Naive thymus-derived CD4-positive, alpha-beta T cell (primary cell): ENCODE data around the gene ESRRG. TPM values are rescaled to one million over a fixed set of nuclear protein-coding genes. Genes with fewer than 3 reads are reported as not detected.

ENCODE experiments used
- ATAC-seq: fragments of 150-1000 bp; cut with Tn5 transposase; 2 replicates; pipeline ENCODE4 v1.10.0; 2021; ENCODE audit warnings: mild to moderate bottlenecking, moderate library complexity
- CTCF ChIA-PET: fragments of 350-600 bp; sonication (Branson Sonifier 250); formaldehyde crosslinking; loops from one replicate; lab custom pipeline; 2021; ENCODE audit warnings: antibody characterized with exemption; lab: Charles Lee
- POLR2A ChIA-PET: fragments of 350-600 bp; sonication (Branson Sonifier 250); formaldehyde crosslinking; loops from one replicate; lab custom pipeline; 2021; ENCODE audit warnings: antibody characterized with exemption, inconsistent platforms; lab: Charles Lee
- DNase-seq, 9 donors: peaks; one replicate each; pipeline versions ENCODE4 v3.0.0 to v3.0.0-alpha.2; 2020 to 2022; ENCODE audit warnings: mixed read lengths in 1 of 9
- H3K27ac ChIP-seq: one replicate; pipeline ENCODE4 v1.7.0; 2013; ENCODE audit warnings: mild to moderate bottlenecking, low read depth, low read length, moderate library complexity
- H3K27me3 ChIP-seq, 2 donors: one replicate each; pipeline ENCODE4 v1.7.0; 2013; ENCODE audit warnings: low read length in 2 of 2, mild to moderate bottlenecking in 2 of 2, moderate library complexity in 2 of 2; ENCODE audit not compliant: control insufficient read depth in 2 of 2, insufficient read depth in 2 of 2
- H3K36me3 ChIP-seq, 3 experiments: 1 replicate in 2 of 3; 2 replicates in 1 of 3; pipeline ENCODE4 v1.7.0; 2013; ENCODE audit warnings: low read length in 3 of 3, mild to moderate bottlenecking in 3 of 3, moderate library complexity in 1 of 3; ENCODE audit not compliant: insufficient read depth in 3 of 3, control insufficient read depth in 2 of 3
- H3K4me1 ChIP-seq, 2 donors: one replicate each; pipeline ENCODE4 v1.7.0; 2013; ENCODE audit warnings: low read length in 2 of 2, mild to moderate bottlenecking in 2 of 2, moderate library complexity in 1 of 2; ENCODE audit not compliant: control insufficient read depth in 2 of 2, insufficient read depth in 2 of 2
- H3K4me3 ChIP-seq: 2 replicates; pipeline ENCODE4 v1.7.0; 2013; ENCODE audit warnings: mild to moderate bottlenecking, low read length
- H3K9me3 ChIP-seq, 3 experiments: 1 replicate in 2 of 3; 2 replicates in 1 of 3; pipeline ENCODE4 v1.7.0; 2013; ENCODE audit warnings: low read length in 3 of 3; ENCODE audit not compliant: control insufficient read depth in 2 of 3
- H3K27ac Mint-ChIP-seq, 9 donors: one replicate each; pipeline ENCODE4 v1.8.0; 2020 to 2022; ENCODE audit warnings: mixed read lengths in 9 of 9, mild to moderate bottlenecking in 8 of 9, moderate library complexity in 5 of 9, inconsistent platforms in 2 of 9
- H3K27me3 Mint-ChIP-seq, 5 donors: one replicate each; pipeline ENCODE4 v1.8.0; 2021 to 2022; ENCODE audit warnings: mixed read lengths in 5 of 5, mild to moderate bottlenecking in 1 of 5
- H3K36me3 Mint-ChIP-seq, 5 donors: one replicate each; pipeline ENCODE4 v1.8.0; 2020 to 2022; ENCODE audit warnings: mixed read lengths in 5 of 5, mild to moderate bottlenecking in 3 of 5, inconsistent platforms in 1 of 5
- H3K4me1 Mint-ChIP-seq, 7 donors: one replicate each; pipeline ENCODE4 v1.8.0; 2020 to 2022; ENCODE audit warnings: mixed read lengths in 7 of 7, mild to moderate bottlenecking in 3 of 7, inconsistent platforms in 1 of 7
- H3K4me3 Mint-ChIP-seq, 10 donors: one replicate each; pipeline ENCODE4 v1.8.0; 2020 to 2022; ENCODE audit warnings: mild to moderate bottlenecking in 10 of 10, mixed read lengths in 10 of 10, moderate library complexity in 6 of 10, inconsistent platforms in 2 of 10
- H3K9me3 Mint-ChIP-seq, 11 donors: one replicate each; pipeline ENCODE4 v1.8.0; 2020 to 2022; ENCODE audit warnings: mixed read lengths in 11 of 11, mild to moderate bottlenecking in 4 of 11, inconsistent platforms in 1 of 11, moderate library complexity in 1 of 11
- intact Hi-C, 2 donors: fragments of 100-400 bp; cut with micrococcal nuclease; formaldehyde crosslinking; loops; one replicate each; pipeline ENCODE4 v1.15.1; 2023
- polyA plus RNA-seq, 2 donors: library from polyadenylated mRNA; unstranded; fragments of 300-500 nt; fragmentation: Illumina TruSeq; gene quantifications; one replicate each; pipeline ENCODE4 v1.2.3, GENCODE V29; 2021
- total RNA-seq, 6 experiments: library from RNA in 5 of 6; stranded (reverse) in 5 of 6; gene quantifications; 1 replicate in 5 of 6; 2 replicates in 1 of 6; pipeline ENCODE4 v1.2.3 and lab custom pipeline; 2021 to 2026

The ESRRG gene
- total and polyA plus RNA-seq, 7 experiments from 2014 or later = not detected

DNA sequence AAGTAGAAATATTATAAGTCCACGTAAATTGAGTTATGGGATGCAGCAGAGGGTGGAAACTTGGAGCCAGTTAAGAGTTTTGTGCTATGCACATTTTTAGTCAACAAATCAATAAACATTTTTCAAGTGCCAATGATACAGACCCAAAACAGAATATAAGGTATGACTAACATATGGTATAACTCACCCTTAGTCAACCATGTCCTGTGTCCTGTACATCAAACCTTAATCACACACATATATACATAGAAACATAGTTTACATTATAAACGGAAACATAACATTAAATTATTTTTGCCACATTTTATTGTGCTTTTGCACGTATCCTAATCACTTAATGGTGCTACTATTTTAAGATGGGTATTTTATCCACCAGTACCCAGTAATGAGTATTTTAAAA, 163.9 kb downstream of the ESRRG start:
- Histone ChIP-seq H3K27ac (no peak overlapping the region), H3K36me3 (no peaks in the 10 kb centered on the region), H3K4me3 (no peak overlapping the region), H3K9me3 (no peaks in the 10 kb centered on the region), H3K4me1 (no peaks in the 10 kb centered on the region), H3K27me3 (no peaks in the 10 kb centered on the region)
- no peaks in the 10 kb centered on the region for H3K27me3 Mint-ChIP-seq
- ATAC-seq (no peak), DNase-seq (no peak)
- intact Hi-C loops = no loop called here
- no peak overlapping the region for H3K27ac Mint-ChIP-seq
- peaks cover 0 to 10% (median 0%) of the 10 kb centered on the region in 11 donors for H3K9me3 Mint-ChIP-seq
- no peak overlapping the region for H3K4me3 Mint-ChIP-seq
- CTCF ChIA-PET = no interaction called here
- POLR2A ChIA-PET = no interaction called here
- no peaks in the 10 kb centered on the region for H3K4me1 Mint-ChIP-seq
- no peaks in the 10 kb centered on the region for H3K36me3 Mint-ChIP-seq

DNA sequence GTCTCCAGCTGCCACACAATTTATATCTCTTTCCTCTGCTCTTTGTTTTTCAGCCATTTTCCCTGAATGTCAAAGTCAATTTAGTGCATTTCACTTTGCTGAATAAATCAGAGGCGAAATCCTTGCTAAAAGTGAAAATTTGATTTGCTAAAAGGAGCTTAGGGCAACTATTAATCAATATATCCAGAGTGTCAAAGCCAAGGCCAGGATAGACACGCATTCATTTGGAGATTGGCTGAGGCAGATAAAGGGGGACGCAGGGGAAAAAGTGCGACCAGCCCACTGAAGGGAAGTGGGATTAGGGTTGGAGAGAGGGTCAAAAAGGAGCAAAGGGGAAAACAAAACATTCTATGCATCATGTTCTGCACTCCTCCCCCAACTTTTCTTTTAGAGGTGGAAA, 167.6 kb downstream of the ESRRG start:
- CTCF ChIA-PET = interaction anchor here (0.7 kb wide), 1 partner anchor 12 kb away, joined by 6 read pairs; no protein-coding TSS in a partner anchor
- H3K9me3 ChIP-seq = no peaks in the 10 kb centered on the region
- Mint-ChIP-seq H3K36me3 (no peaks in the 10 kb centered on the region), H3K9me3 (peaks cover 0 to 10% (median 0%) of the 10 kb centered on the region in 11 donors), H3K27me3 (no peaks in the 10 kb centered on the region), H3K4me1 (no peaks in the 10 kb centered on the region), H3K27ac (no peak overlapping the region), H3K4me3 (no peak overlapping the region)
- no peaks in the 10 kb centered on the region for H3K4me1 ChIP-seq
- no peaks in the 10 kb centered on the region for H3K27me3 ChIP-seq
- H3K36me3 ChIP-seq = no peaks in the 10 kb centered on the region
- ATAC-seq (no peak), DNase-seq (no peak)
- POLR2A ChIA-PET = no interaction called here
- no peak overlapping the region for H3K27ac ChIP-seq
- H3K4me3 ChIP-seq = no peak overlapping the region
- intact Hi-C loops = no loop called here

- Mint-ChIP-seq H3K4me1 (no peaks in the 10 kb centered on the region), H3K4me3 (no peak overlapping the region), H3K27ac (no peak overlapping the region), H3K27me3 (no peaks in the 10 kb centered on the region), H3K9me3 (peaks cover 0 to 10% (median 0%) of the 10 kb centered on the region in 11 donors), H3K36me3 (no peaks in the 10 kb centered on the region)
- POLR2A ChIA-PET = no interaction called here
- DNase-seq = no peak
- no peak overlapping the region for H3K27ac ChIP-seq
- H3K4me1 ChIP-seq = no peaks in the 10 kb centered on the region
- CTCF ChIA-PET = no interaction called here
- ATAC-seq = no peak
- intact Hi-C loops = no loop called here
- H3K4me3 ChIP-seq = no peak overlapping the region
- H3K9me3 ChIP-seq = no peaks in the 10 kb centered on the region
- H3K27me3 ChIP-seq = no peaks in the 10 kb centered on the region
- no peaks in the 10 kb centered on the region for H3K36me3 ChIP-seq
Measured at GRCh38 chr1:216554934-216555333, 168.3 kb downstream of the ESRRG start.

DNA sequence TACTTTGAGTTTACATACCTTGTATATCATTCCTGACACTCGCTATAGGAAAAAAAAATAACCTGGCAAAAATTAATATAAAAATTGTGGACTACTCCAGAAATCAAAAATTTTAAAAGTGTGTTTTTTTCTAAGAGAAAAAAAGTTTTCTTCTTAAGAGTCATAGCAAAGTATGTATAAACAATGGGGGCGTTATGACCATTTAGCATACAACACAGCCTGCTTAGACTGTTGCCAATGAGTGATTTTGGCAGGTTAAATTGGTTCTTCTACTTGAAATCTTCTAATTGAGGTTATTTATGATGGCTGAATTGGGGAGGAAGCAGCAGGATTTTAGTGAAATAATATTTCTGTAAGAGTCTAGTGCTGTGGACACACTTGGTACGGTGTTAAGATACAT, 169.5 kb downstream of the ESRRG start:
- Histone ChIP-seq H3K4me3 (no peak overlapping the region), H3K36me3 (no peaks in the 10 kb centered on the region), H3K4me1 (no peaks in the 10 kb centered on the region), H3K27me3 (no peaks in the 10 kb centered on the region), H3K9me3 (no peaks in the 10 kb centered on the region), H3K27ac (no peak overlapping the region)
- ChIA-PET CTCF (no interaction called here), POLR2A (no interaction called here)
- ATAC-seq = no peak
- intact Hi-C loops = no loop called here
- Mint-ChIP-seq H3K36me3 (no peaks in the 10 kb centered on the region), H3K4me3 (no peak overlapping the region), H3K27me3 (no peaks in the 10 kb centered on the region), H3K4me1 (no peaks in the 10 kb centered on the region), H3K9me3 (peaks cover 0 to 10% (median 1%) of the 10 kb centered on the region in 11 donors), H3K27ac (no peak overlapping the region)
- no peak for DNase-seq

- H3K27ac Mint-ChIP-seq = no peak overlapping the region
- peaks cover 0 to 14% (median 1%) of the 10 kb centered on the region in 11 donors for H3K9me3 Mint-ChIP-seq
- ATAC-seq (no peak), DNase-seq (no peak)
- H3K4me3 Mint-ChIP-seq = no peak overlapping the region
- Histone ChIP-seq H3K4me1 (no peaks in the 10 kb centered on the region), H3K27ac (no peak overlapping the region), H3K36me3 (no peaks in the 10 kb centered on the region), H3K9me3 (no peaks in the 10 kb centered on the region), H3K27me3 (no peaks in the 10 kb centered on the region), H3K4me3 (no peak overlapping the region)
- no peaks in the 10 kb centered on the region for H3K4me1 Mint-ChIP-seq
- ChIA-PET POLR2A (no interaction called here), CTCF (no interaction called here)
- intact Hi-C loops = no loop called here
- no peaks in the 10 kb centered on the region for H3K36me3 Mint-ChIP-seq
- H3K27me3 Mint-ChIP-seq = no peaks in the 10 kb centered on the region
Measured at GRCh38 chr1:216553040-216553439, 170.2 kb downstream of the ESRRG start.

GRCh38 chr1:216549796-216550195, 173.4 kb downstream of the ESRRG start:
- no peaks in the 10 kb centered on the region for H3K27me3 Mint-ChIP-seq
- ChIA-PET CTCF (no interaction called here), POLR2A (no interaction called here)
- Histone ChIP-seq H3K4me1 (no peaks in the 10 kb centered on the region), H3K27me3 (no peaks in the 10 kb centered on the region), H3K36me3 (no peaks in the 10 kb centered on the region), H3K9me3 (no peaks in the 10 kb centered on the region), H3K4me3 (no peak overlapping the region), H3K27ac (no peak overlapping the region)
- no peak overlapping the region for H3K4me3 Mint-ChIP-seq
- ATAC-seq = no peak
- DNase-seq = no peak
- no peaks in the 10 kb centered on the region for H3K4me1 Mint-ChIP-seq
- H3K27ac Mint-ChIP-seq = no peak overlapping the region
- H3K36me3 Mint-ChIP-seq = no peaks in the 10 kb centered on the region
- intact Hi-C loops = no loop called here
- H3K9me3 Mint-ChIP-seq = peaks cover 0 to 14% (median 1%) of the 10 kb centered on the region in 11 donors

- no peaks in the 10 kb centered on the region for H3K36me3 Mint-ChIP-seq
- Histone ChIP-seq H3K4me3 (no peak overlapping the region), H3K4me1 (no peaks in the 10 kb centered on the region), H3K27ac (no peak overlapping the region), H3K9me3 (no peaks in the 10 kb centered on the region), H3K27me3 (no peaks in the 10 kb centered on the region), H3K36me3 (no peaks in the 10 kb centered on the region)
- H3K9me3 Mint-ChIP-seq = peaks cover 0 to 6% (median 0%) of the 10 kb centered on the region in 11 donors
- no peak overlapping the region for H3K4me3 Mint-ChIP-seq
- no peak overlapping the region for H3K27ac Mint-ChIP-seq
- ATAC-seq (no peak), DNase-seq (no peak)
- intact Hi-C loops = no loop called here
- no peaks in the 10 kb centered on the region for H3K4me1 Mint-ChIP-seq
- POLR2A ChIA-PET = no interaction called here
- H3K27me3 Mint-ChIP-seq = no peaks in the 10 kb centered on the region
- CTCF ChIA-PET = no interaction called here
Measured at GRCh38 chr1:216542741-216543140, 180.5 kb downstream of the ESRRG start.
